IPS-20b (cell line): Measurements from ENCODE around the gene ALG13.
"Not testable (repeated sequence)": the region's sequence is repeated elsewhere in the genome, so short reads cannot be mapped to it uniquely, and the experiment has no call there.

Source experiments
- H3K27ac ChIP-seq: one replicate; pipeline ENCODE4 v1.5.1; 2013; ENCODE audit warnings: low read length
- H3K27me3 ChIP-seq: 2 replicates; pipeline ENCODE4 v1.6.1; 2013; ENCODE audit warnings: mild to moderate bottlenecking, low read length, inconsistent platforms; ENCODE audit not compliant: insufficient read depth
- H3K36me3 ChIP-seq: 2 replicates; pipeline ENCODE4 v1.6.1; 2013; ENCODE audit warnings: low read depth, mild to moderate bottlenecking, inconsistent platforms, low read length, moderate library complexity; ENCODE audit not compliant: insufficient read depth
- H3K4me1 ChIP-seq: 2 replicates; pipeline ENCODE4 v1.6.1; 2013; ENCODE audit warnings: mild to moderate bottlenecking, control low read depth, inconsistent platforms, low read length, moderate library complexity; ENCODE audit not compliant: insufficient read depth
- H3K4me3 ChIP-seq: 2 replicates; pipeline ENCODE4 v1.5.1; 2013; ENCODE audit warnings: mild to moderate bottlenecking, low read length, inconsistent platforms
- H3K9ac ChIP-seq: 2 replicates; pipeline ENCODE4 v1.6.1; 2013; ENCODE audit warnings: low read depth, mild to moderate bottlenecking, inconsistent platforms, low read length, moderate library complexity
- H3K9me3 ChIP-seq: 2 replicates; pipeline ENCODE4 v1.6.1; 2013; ENCODE audit warnings: mild to moderate bottlenecking, low read depth, low read length, inconsistent platforms; ENCODE audit not compliant: insufficient read depth

Gene ALG13

GRCh38 chrX:111680988-111681779, at the start of gene ALG13:
Gene ALG13, plus strand, starts transcription at chrX:111681170. Its CDS starts 49 bp downstream, at chrX:111681219.
- Histone ChIP-seq H3K36me3 (peaks cover 32% of the 10 kb centered on the region), H3K4me3 (peak within 1 kb of the TSS; percentile 82), H3K9me3 (no peaks in the 10 kb centered on the region), H3K27ac (peak within 1 kb of the TSS; percentile 90), H3K4me1 (no peaks in the 10 kb centered on the region; the same call in 1 of the 2 replicates), H3K27me3 (no peaks in the 10 kb centered on the region), H3K9ac (peak within 1 kb of the TSS; percentile 97)

GRCh38 chrX:111634823-111635729, 45.9 kb upstream of the ALG13 start:
- no peaks in the 10 kb centered on the region for H3K9me3 ChIP-seq
- no peaks in the 10 kb centered on the region for H3K27me3 ChIP-seq
- no peaks in the 10 kb centered on the region for H3K4me1 ChIP-seq
- no peaks in the 10 kb centered on the region for H3K36me3 ChIP-seq
- H3K9ac ChIP-seq, result no peak overlapping the region
- no peak overlapping the region for H3K4me3 ChIP-seq
- no peak overlapping the region for H3K27ac ChIP-seq

GRCh38 chrX:111641969-111642368, 39.0 kb upstream of the ALG13 start:
- no peaks in the 10 kb centered on the region for H3K4me1 ChIP-seq
- H3K27ac ChIP-seq, result no peak overlapping the region
- H3K4me3 ChIP-seq, result no peak overlapping the region
- no peaks in the 10 kb centered on the region for H3K27me3 ChIP-seq
- no peak overlapping the region for H3K9ac ChIP-seq
- H3K9me3 ChIP-seq, result no peaks in the 10 kb centered on the region
- no peaks in the 10 kb centered on the region for H3K36me3 ChIP-seq

GRCh38 chrX:111645165-111645564, 35.8 kb upstream of the ALG13 start:
- not testable (repeated sequence) for H3K4me3 ChIP-seq, H3K9ac ChIP-seq, H3K4me1 ChIP-seq, H3K27me3 ChIP-seq, H3K36me3 ChIP-seq, H3K27ac ChIP-seq, H3K9me3 ChIP-seq

GRCh38 chrX:111645607-111646006, 35.4 kb upstream of the ALG13 start:
- Histone ChIP-seq H3K4me3 (no peak overlapping the region), H3K9me3 (no peaks in the 10 kb centered on the region), H3K4me1 (no peaks in the 10 kb centered on the region), H3K36me3 (no peaks in the 10 kb centered on the region), H3K27me3 (no peaks in the 10 kb centered on the region), H3K27ac (no peak overlapping the region), H3K9ac (no peak overlapping the region)

- Histone ChIP-seq H3K4me1 (no peaks in the 10 kb centered on the region), H3K9ac (no peak overlapping the region), H3K9me3 (no peaks in the 10 kb centered on the region), H3K27ac (no peak overlapping the region), H3K36me3 (no peaks in the 10 kb centered on the region), H3K4me3 (no peak overlapping the region), H3K27me3 (no peaks in the 10 kb centered on the region)
Measured at GRCh38 chrX:111646515-111646914, 34.5 kb upstream of the ALG13 start.

GRCh38 chrX:111648802-111649201, 32.2 kb upstream of the ALG13 start:
- no peaks in the 10 kb centered on the region for H3K27me3 ChIP-seq
- no peaks in the 10 kb centered on the region for H3K9me3 ChIP-seq
- no peak overlapping the region for H3K9ac ChIP-seq
- no peak overlapping the region for H3K4me3 ChIP-seq
- H3K4me1 ChIP-seq, result no peaks in the 10 kb centered on the region
- H3K27ac ChIP-seq, result no peak overlapping the region
- H3K36me3 ChIP-seq, result no peaks in the 10 kb centered on the region

- Histone ChIP-seq H3K9me3 (no peaks in the 10 kb centered on the region), H3K27ac (no peak overlapping the region), H3K27me3 (no peaks in the 10 kb centered on the region), H3K36me3 (no peaks in the 10 kb centered on the region), H3K4me1 (no peaks in the 10 kb centered on the region), H3K9ac (no peak overlapping the region), H3K4me3 (no peak overlapping the region)
Measured at GRCh38 chrX:111649638-111650037, 31.3 kb upstream of the ALG13 start.

- no peaks in the 10 kb centered on the region for H3K4me1 ChIP-seq
- no peak overlapping the region for H3K9ac ChIP-seq
- no peaks in the 10 kb centered on the region for H3K9me3 ChIP-seq
- no peaks in the 10 kb centered on the region for H3K36me3 ChIP-seq
- H3K27me3 ChIP-seq, result no peaks in the 10 kb centered on the region
- H3K4me3 ChIP-seq, result no peak overlapping the region
- H3K27ac ChIP-seq, result no peak overlapping the region
Measured at GRCh38 chrX:111650845-111651244, 30.1 kb upstream of the ALG13 start.

- Histone ChIP-seq H3K9ac (no peak overlapping the region), H3K9me3 (no peaks in the 10 kb centered on the region)
Measured at GRCh38 chrX:111652719-111653118, 28.3 kb upstream of the ALG13 start.

GRCh38 chrX:111661241-111661640, 19.7 kb upstream of the ALG13 start:
- no peak overlapping the region for H3K9ac ChIP-seq
- no peaks in the 10 kb centered on the region for H3K27me3 ChIP-seq
- H3K9me3 ChIP-seq, result no peaks in the 10 kb centered on the region
- H3K4me1 ChIP-seq, result no peaks in the 10 kb centered on the region
- H3K36me3 ChIP-seq, result no peaks in the 10 kb centered on the region
- H3K27ac ChIP-seq, result no peak overlapping the region
- no peak overlapping the region for H3K4me3 ChIP-seq

More at GRCh38 chrX:111652719-111653118, 28.3 kb upstream of the ALG13 start:
- Histone ChIP-seq H3K4me3 (no peak overlapping the region), H3K36me3 (no peaks in the 10 kb centered on the region), H3K27me3 (no peaks in the 10 kb centered on the region), H3K4me1 (no peaks in the 10 kb centered on the region), H3K27ac (no peak overlapping the region)

- H3K9ac ChIP-seq, result no peak overlapping the region
- no peaks in the 10 kb centered on the region for H3K4me1 ChIP-seq
- no peak overlapping the region for H3K27ac ChIP-seq
- no peak overlapping the region for H3K4me3 ChIP-seq
- H3K27me3 ChIP-seq, result no peaks in the 10 kb centered on the region
- no peaks in the 10 kb centered on the region for H3K9me3 ChIP-seq
- H3K36me3 ChIP-seq, result no peaks in the 10 kb centered on the region
Measured at GRCh38 chrX:111662292-111662691, 18.7 kb upstream of the ALG13 start.
